ENCODE results near the gene SLC39A9.

GRCh38 chr14:69408331-69408960 lies 10.0 kb downstream of the SLC39A9 start:
- TF ChIP-seq CTCF (IDR thresholded peaks at IDR 0.05), result no peak
- no peak for TF ChIP-seq REST (IDR thresholded peaks at IDR 0.05; ENCODE audit: insufficient read depth in 1 of 2, low read depth in 2 of 2, low read length in 1 of 2)
- no peak for TF ChIP-seq POLR2AphosphoS5 (IDR thresholded peaks at IDR 0.05; ENCODE audit: low read depth, low read length)
- no peak for TF ChIP-seq SIN3A (IDR thresholded peaks at IDR 0.05; ENCODE audit: borderline replicate concordance, insufficient read depth, low read depth, low read length)

All from Panc1 (cell line).